Stimulated activated CD4-positive, alpha-beta T cell treated with anti-CD3 and anti-CD28 coated beads, Interleukin-2, amount 100 ng/mL, for 48 hours (primary cell): ENCODE results near the gene TMBIM4.

Source experiments
- DNase-seq, 2 donors: peaks; one replicate each; pipeline ENCODE4 v3.0.0-alpha.2; 2020

The TMBIM4 gene

DNA sequence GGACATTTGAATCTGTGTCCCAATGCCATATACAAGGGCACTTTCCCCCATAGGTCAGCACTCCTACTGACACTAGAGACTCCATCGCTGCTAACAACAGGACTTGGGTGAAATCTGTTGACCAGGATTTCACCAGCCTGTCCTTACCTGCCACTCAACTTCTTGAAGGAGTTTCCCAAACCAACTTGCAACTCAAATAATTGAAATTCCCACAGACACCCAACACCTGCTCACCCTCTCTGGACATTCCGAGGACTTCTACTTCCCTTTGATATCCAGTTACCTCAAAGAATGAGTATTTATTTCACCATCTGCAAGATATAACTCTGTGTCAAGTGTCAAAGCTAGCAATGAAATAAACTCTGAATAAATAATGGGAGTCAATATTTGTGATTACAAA is 83.8 kb downstream of the TMBIM4 start:
- no peak for DNase-seq
